ENCODE results near the gene ERBB4.

- TF ChIP-seq POLR2A (IDR thresholded peaks at IDR 0.05) (no peak), CTCF (IDR thresholded peaks at IDR 0.05) (no peak)
Measured at GRCh38 chr2:211568439-211568838, 970.2 kb downstream of the ERBB4 start.

Data from uterus (tissue), 2 donors.